Lung (tissue), 12 donors: ENCODE measurements around the gene DENND5B. TPM values are rescaled to one million over a fixed set of nuclear protein-coding genes. Genes with fewer than 3 reads are reported as not detected.

Experiments
- ATAC-seq: fragments of 200-7000 bp; cut with Tn5 transposase; one replicate; pipeline ENCODE4 v1.9.1; 2020; ENCODE audit warnings: moderate number of reproducible peaks; ENCODE audit not compliant: insufficient read depth, low FRiP score
- DNase-seq, 3 donors: peaks; one replicate each; pipeline ENCODE4 v3.0.0-alpha.2; 2013 to 2017
- H3K27ac ChIP-seq, 2 donors: one replicate each; pipeline ENCODE4 v1.5.1; 2013; ENCODE audit warnings: mild to moderate bottlenecking in 2 of 2, moderate library complexity in 2 of 2, control low read depth in 1 of 2, inconsistent platforms in 1 of 2, low read depth in 1 of 2, low read length in 1 of 2
- H3K27me3 ChIP-seq, 3 donors: one replicate each; pipeline ENCODE4 v1.5.1; 2013; ENCODE audit warnings: low read length in 2 of 3; ENCODE audit not compliant: control insufficient read depth in 3 of 3, insufficient read depth in 3 of 3
- H3K36me3 ChIP-seq, 4 donors: one replicate each; pipeline ENCODE4 v1.5.1; 2013; ENCODE audit warnings: low read length in 4 of 4, mild to moderate bottlenecking in 1 of 4, moderate library complexity in 1 of 4; ENCODE audit not compliant: control insufficient read depth in 4 of 4, insufficient read depth in 4 of 4
- H3K4me1 ChIP-seq, 5 donors: one replicate each; pipeline ENCODE4 v1.5.1; 2013; ENCODE audit warnings: low read length in 5 of 5, mild to moderate bottlenecking in 2 of 5, moderate library complexity in 1 of 5; ENCODE audit not compliant: control insufficient read depth in 5 of 5, insufficient read depth in 5 of 5
- H3K4me3 ChIP-seq: one replicate; pipeline ENCODE4 v1.5.1; 2013; ENCODE audit warnings: mild to moderate bottlenecking, control low read depth, moderate library complexity
- H3K9ac ChIP-seq, 2 donors: one replicate each; pipeline ENCODE4 v1.5.1; 2013; ENCODE audit warnings: low read length in 2 of 2, control low read depth in 1 of 2; ENCODE audit not compliant: insufficient read depth in 1 of 2
- H3K9me3 ChIP-seq, 4 donors: one replicate each; pipeline ENCODE4 v1.5.1; 2013; ENCODE audit warnings: low read length in 3 of 4, mild to moderate bottlenecking in 1 of 4, moderate library complexity in 1 of 4; ENCODE audit not compliant: control insufficient read depth in 4 of 4, insufficient read depth in 3 of 4
- WGBS, 2 donors: extraction: QIAGEN DNeasy Blood & Tissue Kit; methylation state at CpG; one replicate each; pipeline ENCODE4 v1.1.7; 2013; 5-methylcytosine and 5-hydroxymethylcytosine counted together
- polyA plus RNA-seq, 2 donors: library from polyadenylated mRNA; stranded (reverse); fragments of 200-250 nt; gene quantifications; one replicate each; pipeline ENCODE4 v1.2.1, GENCODE V29; 2013
- total RNA-seq, 2 donors: library from RNA; depleted of rRNA in 1 of 2; stranded (reverse); fragments of >200 nt in 1 of 2; gene quantifications; one replicate each; pipeline ENCODE4 v1.2.1, GENCODE V29; 2014 to 2021
- TF ChIP-seq, protein P1 (sequence below): IDR thresholded peaks from 2 replicates; pipeline ENCODE4 v1.5.1; 2012; ENCODE audit warnings: mild to moderate bottlenecking; ENCODE audit errors: control extremely low read depth, extremely low read depth
- donor health status: control.
- donor health status: control.
- donor health status: Bipolar disorder and iron deficiency.
- donor health status: healthy.
- donor health status: DM: yes; HTN: yes; CAD: no.

DENND5B gene
- total and polyA plus RNA-seq, 4 donors = 1.2 to 15.7 (median 3.6) TPM

GRCh38 chr12:31491841-31492598, 98.9 kb downstream of the DENND5B start:
- no peak overlapping the region for H3K9ac ChIP-seq

GRCh38 chr12:31491241-31491794, 99.6 kb downstream of the DENND5B start:
- no peak overlapping the region for H3K4me3 ChIP-seq
- 85 to 97% methylated on average over 5 of the region's 5 CpGs for WGBS, 2 donors
- no peaks in the 10 kb centered on the region for H3K27me3 ChIP-seq
- no peaks in the 10 kb centered on the region for H3K9me3 ChIP-seq
- H3K9ac ChIP-seq = no peak overlapping the region
- H3K4me1 ChIP-seq = peaks cover 0 to 17% (median 3%) of the 10 kb centered on the region in 5 donors
- H3K36me3 ChIP-seq = peaks cover 0 to 4% (median 0%) of the 10 kb centered on the region in 4 donors
- TF ChIP-seq, protein P1, sequence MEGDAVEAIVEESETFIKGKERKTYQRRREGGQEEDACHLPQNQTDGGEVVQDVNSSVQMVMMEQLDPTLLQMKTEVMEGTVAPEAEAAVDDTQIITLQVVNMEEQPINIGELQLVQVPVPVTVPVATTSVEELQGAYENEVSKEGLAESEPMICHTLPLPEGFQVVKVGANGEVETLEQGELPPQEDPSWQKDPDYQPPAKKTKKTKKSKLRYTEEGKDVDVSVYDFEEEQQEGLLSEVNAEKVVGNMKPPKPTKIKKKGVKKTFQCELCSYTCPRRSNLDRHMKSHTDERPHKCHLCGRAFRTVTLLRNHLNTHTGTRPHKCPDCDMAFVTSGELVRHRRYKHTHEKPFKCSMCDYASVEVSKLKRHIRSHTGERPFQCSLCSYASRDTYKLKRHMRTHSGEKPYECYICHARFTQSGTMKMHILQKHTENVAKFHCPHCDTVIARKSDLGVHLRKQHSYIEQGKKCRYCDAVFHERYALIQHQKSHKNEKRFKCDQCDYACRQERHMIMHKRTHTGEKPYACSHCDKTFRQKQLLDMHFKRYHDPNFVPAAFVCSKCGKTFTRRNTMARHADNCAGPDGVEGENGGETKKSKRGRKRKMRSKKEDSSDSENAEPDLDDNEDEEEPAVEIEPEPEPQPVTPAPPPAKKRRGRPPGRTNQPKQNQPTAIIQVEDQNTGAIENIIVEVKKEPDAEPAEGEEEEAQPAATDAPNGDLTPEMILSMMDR = no peak
- DNase-seq = no peak
- H3K27ac ChIP-seq = no peak overlapping the region
- no peak for ATAC-seq

More at GRCh38 chr12:31491841-31492598, 98.9 kb downstream of the DENND5B start:
- Histone ChIP-seq H3K4me3 (no peak overlapping the region), H3K27me3 (no peaks in the 10 kb centered on the region), H3K27ac (peak overlapping the region in 1 of 2 donors; percentile 2), H3K9me3 (no peaks in the 10 kb centered on the region), H3K4me1 (peaks cover 0 to 13% (median 3%) of the 10 kb centered on the region in 5 donors), H3K36me3 (peaks cover 0 to 4% (median 0%) of the 10 kb centered on the region in 4 donors)
- TF ChIP-seq, protein P1 = no peak
- no peak for ATAC-seq
- 65 to 82% methylated on average over 5 of the region's 5 CpGs for WGBS, 2 donors
- no peak for DNase-seq

GRCh38 chr12:31488737-31489338, 102.1 kb downstream of the DENND5B start:
- 72 to 86% methylated on average over 4 of the region's 4 CpGs for WGBS, 2 donors
- peaks cover 0 to 17% (median 5%) of the 10 kb centered on the region in 5 donors for H3K4me1 ChIP-seq
- no peaks in the 10 kb centered on the region for H3K27me3 ChIP-seq
- no peak overlapping the region for H3K27ac ChIP-seq
- no peaks in the 10 kb centered on the region for H3K36me3 ChIP-seq
- no peak for ATAC-seq
- H3K4me3 ChIP-seq = no peak overlapping the region
- DNase-seq = peak in 1 of 3 donors; percentile 8
- TF ChIP-seq, protein P1 = no peak
- H3K9ac ChIP-seq = no peak overlapping the region
- H3K9me3 ChIP-seq = no peaks in the 10 kb centered on the region
